Central memory CD8-positive, alpha-beta T cell (primary cell): ENCODE measurements around the gene TMEM43.

ENCODE experiments used
- ATAC-seq: fragments of 150-1000 bp; cut with Tn5 transposase; replicated peaks from 2 replicates; pipeline ENCODE4 v1.10.0; 2022; ENCODE audit warnings: mild to moderate bottlenecking, moderate FRiP score, moderate number of reproducible peaks; ENCODE audit not compliant: poor library complexity, severe bottlenecking; ENCODE audit errors: extremely low read depth
- DNase-seq, 2 donors: peaks; one replicate each; pipeline ENCODE4 v3.0.0; 2021; ENCODE audit warnings: low spot score in 2 of 2
- H3K27ac Mint-ChIP-seq: one replicate; pipeline ENCODE4 v1.8.0; 2022; ENCODE audit warnings: low read depth, mild to moderate bottlenecking, moderate library complexity, mixed read lengths
- H3K27me3 Mint-ChIP-seq: one replicate; pipeline ENCODE4 v1.8.0; 2022; ENCODE audit warnings: mixed read lengths
- H3K36me3 Mint-ChIP-seq: one replicate; pipeline ENCODE4 v1.8.0; 2022; ENCODE audit warnings: mild to moderate bottlenecking, moderate library complexity, mixed read lengths; ENCODE audit not compliant: insufficient read depth
- H3K4me1 Mint-ChIP-seq: one replicate; pipeline ENCODE4 v1.8.0; 2022; ENCODE audit warnings: mixed read lengths
- H3K4me3 Mint-ChIP-seq: one replicate; pipeline ENCODE4 v1.8.0; 2022; ENCODE audit warnings: mild to moderate bottlenecking, moderate library complexity, mixed read lengths
- H3K9me3 Mint-ChIP-seq: one replicate; pipeline ENCODE4 v1.8.0; 2022; ENCODE audit warnings: mixed read lengths

TMEM43 gene

DNA sequence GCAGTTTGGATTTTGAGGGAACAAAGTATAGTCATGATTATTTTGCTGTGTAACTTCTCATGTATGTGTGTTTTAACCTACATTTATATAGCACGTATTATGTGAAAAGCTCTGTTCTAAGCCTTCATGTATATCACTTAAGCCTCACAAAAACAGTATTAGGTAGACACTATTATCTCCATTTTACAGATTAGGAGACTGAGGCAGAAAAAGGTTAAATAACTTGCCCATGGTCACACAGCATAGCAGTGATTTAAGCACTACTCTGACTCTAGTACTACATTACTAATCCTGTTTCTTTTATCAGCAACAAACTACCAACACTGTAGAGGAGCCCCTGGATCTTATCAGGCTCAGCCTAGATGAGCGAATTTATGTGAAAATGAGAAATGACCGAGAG is 56.4 kb downstream of the TMEM43 start:
- H3K27me3 Mint-ChIP-seq = no peaks in the 10 kb centered on the region
- H3K36me3 Mint-ChIP-seq = peaks cover 55% of the 10 kb centered on the region
- no peak overlapping the region for H3K27ac Mint-ChIP-seq
- no peak overlapping the region for H3K4me3 Mint-ChIP-seq
- DNase-seq (no peak), ATAC-seq (no peak)
- peaks cover 50% of the 10 kb centered on the region for H3K4me1 Mint-ChIP-seq
- H3K9me3 Mint-ChIP-seq = no peaks in the 10 kb centered on the region

DNA sequence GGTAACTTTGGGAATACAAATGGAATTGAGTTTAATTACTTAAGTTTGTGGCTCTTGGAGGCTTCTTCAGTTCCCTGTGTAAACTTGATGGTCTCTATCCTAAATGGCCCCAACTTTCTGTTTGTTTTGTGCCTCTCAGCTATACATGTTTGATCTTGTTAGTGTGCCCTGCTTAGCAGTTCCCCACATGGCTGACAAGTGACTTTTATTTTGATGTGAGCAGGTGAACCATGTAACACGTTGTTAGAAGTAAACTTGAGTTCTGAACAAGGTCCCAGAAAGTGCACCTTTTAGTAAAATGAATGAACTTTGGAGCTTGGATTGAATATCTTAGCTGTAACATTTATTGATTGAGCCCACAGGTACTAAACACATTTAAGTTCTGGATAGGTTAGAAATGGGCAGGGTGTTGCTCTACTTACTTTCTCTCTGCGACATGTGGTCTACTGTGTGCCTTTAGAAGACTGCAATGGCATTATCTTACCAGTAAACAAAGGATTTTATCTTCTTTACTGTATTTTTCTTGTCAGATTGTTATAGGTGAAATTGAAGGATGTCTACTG is 58.2 kb downstream of the TMEM43 start:
- ATAC-seq = no peak
- Mint-ChIP-seq H3K27me3 (no peaks in the 10 kb centered on the region), H3K9me3 (no peaks in the 10 kb centered on the region), H3K4me1 (peaks cover 45% of the 10 kb centered on the region), H3K36me3 (peaks cover 57% of the 10 kb centered on the region), H3K27ac (no peak overlapping the region), H3K4me3 (no peak overlapping the region)
- no peak for DNase-seq

DNA sequence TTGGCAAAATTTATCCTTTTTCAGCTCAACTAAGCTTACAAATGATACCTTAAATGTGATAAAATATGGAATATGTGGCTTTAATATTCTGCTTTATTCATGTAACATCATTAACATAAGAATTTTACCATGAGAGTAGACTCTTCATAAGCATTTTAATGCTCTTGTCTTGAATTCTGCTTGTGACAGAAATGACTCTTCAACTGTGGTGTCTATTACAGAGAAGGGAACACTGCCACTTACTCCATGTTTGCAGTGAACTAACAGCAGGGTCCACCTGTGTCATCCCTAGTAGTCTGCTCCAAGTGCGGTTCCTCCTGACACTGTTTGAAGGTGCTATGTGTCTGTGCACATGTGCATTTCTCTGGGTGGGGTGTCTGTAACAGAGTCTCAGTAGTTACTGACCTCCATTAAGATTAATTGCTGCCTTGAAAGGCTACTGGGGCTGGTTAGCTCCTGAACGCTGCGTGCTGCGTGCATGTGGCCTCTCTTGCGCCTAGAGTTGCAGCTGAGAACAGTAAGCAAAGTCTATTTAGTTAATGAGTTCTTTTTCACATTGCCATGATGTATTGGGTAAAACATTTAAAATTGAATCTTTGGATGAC is 62.1 kb downstream of the TMEM43 start:
- peaks cover 47% of the 10 kb centered on the region for H3K36me3 Mint-ChIP-seq

DNA sequence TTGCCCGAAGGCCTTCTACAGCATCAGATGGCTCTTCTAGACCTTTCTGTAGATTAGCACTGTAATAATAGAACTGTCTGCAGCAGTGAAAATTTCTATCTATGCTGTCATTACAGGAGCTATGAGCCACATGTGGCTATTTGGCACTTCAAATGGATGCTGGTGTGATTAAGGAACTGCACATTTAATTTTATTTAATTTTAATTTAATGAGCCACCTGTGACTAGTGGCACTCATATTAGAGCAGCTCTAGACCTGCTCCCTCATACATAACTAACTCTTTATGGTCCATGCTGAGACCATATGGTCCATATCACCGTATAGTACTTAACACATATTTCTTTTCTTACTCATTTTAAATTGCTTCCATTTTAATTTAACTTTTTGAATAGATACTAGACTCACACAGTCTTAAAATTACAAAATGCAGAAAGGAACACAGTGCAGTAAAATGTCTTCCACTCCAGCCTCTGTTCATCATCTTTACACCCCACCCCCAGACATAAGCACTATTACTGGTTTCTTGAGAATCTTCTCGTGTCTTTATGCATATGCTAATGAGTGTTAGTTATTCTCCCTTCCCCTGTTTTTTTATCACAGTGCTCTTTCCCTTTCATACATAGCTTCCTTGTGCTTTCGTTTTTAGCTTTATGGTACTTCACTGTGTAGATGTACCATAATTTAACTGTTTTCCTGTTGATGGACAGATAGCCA is 63.3 kb downstream of the TMEM43 start:
- Mint-ChIP-seq H3K27me3 (no peaks in the 10 kb centered on the region), H3K36me3 (peaks cover 37% of the 10 kb centered on the region), H3K4me1 (peaks cover 63% of the 10 kb centered on the region), H3K9me3 (no peaks in the 10 kb centered on the region), H3K27ac (no peak overlapping the region), H3K4me3 (no peak overlapping the region)
- no peak for ATAC-seq
- DNase-seq = no peak

More for the DNA sequence above, 62.1 kb downstream of the TMEM43 start:
- Mint-ChIP-seq H3K4me3 (no peak overlapping the region), H3K27ac (no peak overlapping the region), H3K4me1 (peaks cover 61% of the 10 kb centered on the region), H3K27me3 (no peaks in the 10 kb centered on the region), H3K9me3 (no peaks in the 10 kb centered on the region)
- ATAC-seq = no peak
- no peak for DNase-seq
